ENCODE data around the gene ERCC4.

GRCh38 chr16:13953501-13953900 lies 33.5 kb downstream of the ERCC4 start:
- TF ChIP-seq CTCF (IDR thresholded peaks at IDR 0.05) (no peak), POLR2A (IDR thresholded peaks at IDR 0.05) (no peak)

Measured in Peyer's patch (tissue), 4 donors.